GM23338 (cell line): Measurements from ENCODE around the gene PIGH. TPM values are rescaled to one million over a fixed set of nuclear protein-coding genes. Genes with fewer than 3 reads are reported as not detected.

Source experiments
- ATAC-seq: fragments of 200-7000 bp; cut with Tn5 transposase; 3 replicates; pipeline ENCODE4 v1.9.1; 2020
- DNase-seq: peaks from one replicate; pipeline ENCODE4 v3.0.0-alpha.2; 2015; ENCODE audit warnings: low spot score
- H2AFZ ChIP-seq: fragments of 200-600 bp; sonication (generic); 2 replicates; pipeline ENCODE4 v1.8.0; 2016; ENCODE audit warnings: antibody characterized with exemption, mild to moderate bottlenecking, moderate library complexity
- H3F3A ChIP-seq: fragments of 200-600 bp; sonication (generic); replicated peaks from 2 replicates; pipeline ENCODE4 v1.8.0; 2017; ENCODE audit warnings: antibody characterized with exemption, mixed run types, low read depth
- H3K27ac ChIP-seq: fragments of 200-600 bp; sonication (generic); 2 replicates; pipeline ENCODE4 v1.6.1; 2016; ENCODE audit warnings: low read depth
- H3K27me3 ChIP-seq: fragments of 200-600 bp; sonication (generic); 2 replicates; pipeline ENCODE4 v1.8.0; 2016; ENCODE audit warnings: mild to moderate bottlenecking, mixed run types, moderate library complexity; ENCODE audit not compliant: insufficient read depth
- H3K36me3 ChIP-seq: fragments of 200-600 bp; sonication (generic); 2 replicates; pipeline ENCODE4 v1.8.0; 2016; ENCODE audit warnings: mild to moderate bottlenecking; ENCODE audit not compliant: insufficient read depth
- H3K4me1 ChIP-seq: fragments of 200-600 bp; sonication (generic); 2 replicates; pipeline ENCODE4 v1.8.0; 2016; ENCODE audit warnings: mild to moderate bottlenecking, moderate library complexity; ENCODE audit not compliant: insufficient read depth
- H3K4me2 ChIP-seq: fragments of 200-600 bp; sonication (generic); 2 replicates; pipeline ENCODE4 v1.7.1; 2017; ENCODE audit warnings: mixed run types
- H3K4me3 ChIP-seq: fragments of 200-600 bp; sonication (generic); 2 replicates; pipeline ENCODE4 v1.6.1; 2016; ENCODE audit warnings: mixed run types
- H3K79me2 ChIP-seq: fragments of 200-600 bp; sonication (generic); replicated peaks from 2 replicates; pipeline ENCODE4 v1.8.0; 2017; ENCODE audit warnings: mild to moderate bottlenecking; ENCODE audit not compliant: insufficient read depth
- H3K9me2 ChIP-seq: fragments of 200-600 bp; sonication (generic); 2 replicates; pipeline ENCODE4 v1.8.0; 2017; ENCODE audit not compliant: insufficient read depth
- H4K20me1 ChIP-seq: fragments of 200-600 bp; sonication (generic); replicated peaks from 2 replicates; pipeline ENCODE4 v1.8.0; 2017; ENCODE audit warnings: mild to moderate bottlenecking; ENCODE audit not compliant: insufficient read depth
- H3K27ac Mint-ChIP-seq: 2 replicates; pipeline ENCODE4 v1.8.0; 2020; ENCODE audit warnings: inconsistent platforms, mild to moderate bottlenecking, moderate library complexity, mixed read lengths
- H3K27me3 Mint-ChIP-seq: 3 replicates; pipeline ENCODE4 v1.8.0; 2022; ENCODE audit warnings: low read depth, mild to moderate bottlenecking, moderate library complexity, mixed read lengths, inconsistent platforms; ENCODE audit not compliant: insufficient read depth, poor library complexity
- H3K36me3 Mint-ChIP-seq: 3 replicates; pipeline ENCODE4 v1.8.0; 2021; ENCODE audit warnings: low read depth, mild to moderate bottlenecking, inconsistent platforms, moderate library complexity, mixed read lengths
- H3K4me1 Mint-ChIP-seq: 3 replicates; pipeline ENCODE4 v1.8.0; 2020; ENCODE audit warnings: mild to moderate bottlenecking, inconsistent platforms, mixed read lengths
- H3K4me3 Mint-ChIP-seq: 3 replicates; pipeline ENCODE4 v1.8.0; 2021; ENCODE audit warnings: moderate library complexity, mild to moderate bottlenecking, inconsistent platforms, mixed read lengths
- H3K9me3 Mint-ChIP-seq: 3 replicates; pipeline ENCODE4 v1.8.0; 2020; ENCODE audit warnings: moderate library complexity, mild to moderate bottlenecking, inconsistent platforms, mixed read lengths
- EZH2 ChIP-seq: fragments of 200-600 bp; sonication (generic); IDR thresholded peaks from one replicate; pipeline ENCODE4 v1.8.0; 2017; ENCODE audit warnings: antibody characterized with exemption, mild to moderate bottlenecking, low read depth; ENCODE audit not compliant: unreplicated experiment
- NANOG ChIP-seq: IDR thresholded peaks from 2 replicates; pipeline ENCODE4 v1.6.1; 2016; ENCODE audit warnings: antibody characterized with exemption, borderline replicate concordance
- STAT1 ChIP-seq: IDR thresholded peaks from one replicate; pipeline ENCODE4 v1.6.1; 2016; ENCODE audit warnings: antibody characterized with exemption; ENCODE audit not compliant: unreplicated experiment
- ZNF114 ChIP-seq: fragments of 250-450 bp; sonication (Bioruptor Pico); IDR thresholded peaks from 2 replicates; pipeline ENCODE4 v1.5.0; 2020; ENCODE audit warnings: mild to moderate bottlenecking, moderate library complexity
- ZNF462 ChIP-seq: fragments of 250-450 bp; sonication (Bioruptor Pico); IDR thresholded peaks from 2 replicates; pipeline ENCODE4 v1.5.0; 2020; ENCODE audit warnings: mild to moderate bottlenecking, moderate library complexity
- polyA plus RNA-seq: library from polyadenylated mRNA; unstranded; fragments of >200 nt; fragmentation: Nextera tagmentation; extraction: Ambion mirVana; gene quantifications from 2 replicates; pipeline ENCODE4 v1.2.1, GENCODE V29; 2016
- total RNA-seq: library from RNA; depleted of rRNA; stranded (reverse); fragments of >200 nt; shearing (Covaris generic); gene quantifications from 2 replicates; pipeline ENCODE4 v1.2.3, GENCODE V29; 2014

PIGH gene
- total and polyA plus RNA-seq, 2 experiments from 2014 or later: 8.7 to 9.3 TPM

DNA sequence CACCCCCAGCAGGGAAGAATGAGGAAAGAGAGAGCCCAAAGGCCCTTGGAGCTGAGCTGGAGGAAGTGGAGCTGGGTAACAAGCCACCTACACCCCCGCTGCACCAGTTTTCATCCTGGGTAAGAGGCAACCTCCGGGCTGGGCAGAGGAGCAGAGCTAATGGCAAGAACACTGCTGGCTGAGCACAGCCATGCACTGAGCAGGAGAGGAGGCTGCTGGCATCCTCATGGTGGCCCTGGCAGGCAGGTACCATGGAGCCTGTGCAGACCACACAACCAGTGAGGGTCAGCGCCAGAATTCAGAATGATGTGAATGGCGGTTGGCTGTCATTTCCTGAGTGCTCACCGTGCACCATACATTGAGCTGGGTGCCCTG is 37.3 kb downstream of the PIGH start:
- Histone ChIP-seq H3F3A (no peaks in the 10 kb centered on the region), H3K4me1 (no peaks in the 10 kb centered on the region), H3K9me2 (no peaks in the 10 kb centered on the region), H3K4me2 (no peak overlapping the region), H3K27me3 (no peaks in the 10 kb centered on the region), H2AFZ (no peak overlapping the region), H3K36me3 (0 out of 2 replicates have a peak, but pooled peaks cover 6% of the 10 kb centered on the region), H3K79me2 (no peaks in the 10 kb centered on the region), H3K4me3 (no peak overlapping the region), H4K20me1 (no peaks in the 10 kb centered on the region), H3K27ac (no peak overlapping the region)
- DNase-seq (no peak), ATAC-seq (no peak)
- no peak for TF ChIP-seq ZNF462 (CRISPR knock-in tag)
- no peak for TF ChIP-seq STAT1
- TF ChIP-seq NANOG: no peak
- TF ChIP-seq EZH2: no peak
- Mint-ChIP-seq H3K27me3 (peaks cover 6% of the 10 kb centered on the region), H3K27ac (no peak overlapping the region), H3K4me1 (peaks cover 10% of the 10 kb centered on the region), H3K4me3 (no peak overlapping the region), H3K36me3 (peaks cover 25% of the 10 kb centered on the region), H3K9me3 (no peaks in the 10 kb centered on the region; the same call in 2 of the 3 replicates)

GRCh38 chr14:67562025-67562775 is 37.9 kb downstream of the PIGH start:
- Mint-ChIP-seq H3K36me3 (peaks cover 30% of the 10 kb centered on the region), H3K9me3 (no peaks in the 10 kb centered on the region; the same call in 2 of the 3 replicates)
- H3K4me2 ChIP-seq: no peak overlapping the region
- TF ChIP-seq ZNF114 (no peak), ZNF462 (CRISPR knock-in tag) (no peak), STAT1 (no peak)

More at GRCh38 chr14:67562025-67562775, 37.9 kb downstream of the PIGH start:
- no peaks in the 10 kb centered on the region for H3K9me2 ChIP-seq
- no peaks in the 10 kb centered on the region for H3K4me1 ChIP-seq
- ATAC-seq: no peak
- H3F3A ChIP-seq: no peaks in the 10 kb centered on the region
- no peak for DNase-seq
- H4K20me1 ChIP-seq: no peaks in the 10 kb centered on the region
- peaks cover 6% of the 10 kb centered on the region for H3K27me3 Mint-ChIP-seq
- H3K79me2 ChIP-seq: no peaks in the 10 kb centered on the region
- H3K4me3 ChIP-seq: no peak overlapping the region
- H3K27ac ChIP-seq: no peak overlapping the region
- H3K27me3 ChIP-seq: no peaks in the 10 kb centered on the region
- H2AFZ ChIP-seq: no peak overlapping the region
- 0 out of 2 replicates have a peak, but pooled peaks cover 6% of the 10 kb centered on the region for H3K36me3 ChIP-seq
- H3K4me3 Mint-ChIP-seq: no peak overlapping the region
- H3K4me1 Mint-ChIP-seq: peaks cover 10% of the 10 kb centered on the region
- no peak overlapping the region for H3K27ac Mint-ChIP-seq
